Nephron (organoid): ENCODE results near the gene HDAC4.

ENCODE experiments used
- H3K27ac Mint-ChIP-seq, 3 experiments: 2 replicates each; pipeline ENCODE4 v1.8.0; 2020; ENCODE audit warnings: mixed read lengths in 3 of 3, mild to moderate bottlenecking in 2 of 3, moderate library complexity in 1 of 3
- H3K27me3 Mint-ChIP-seq: 2 replicates; pipeline ENCODE4 v1.8.0; 2021; ENCODE audit warnings: low read depth, mild to moderate bottlenecking, moderate library complexity, mixed read lengths
- H3K36me3 Mint-ChIP-seq: 2 replicates; pipeline ENCODE4 v1.8.0; 2020; ENCODE audit warnings: low read depth, mixed read lengths
- H3K4me1 Mint-ChIP-seq: 2 replicates; pipeline ENCODE4 v1.8.0; 2020; ENCODE audit warnings: mixed read lengths
- H3K4me3 Mint-ChIP-seq, 3 experiments: 2 replicates each; pipeline ENCODE4 v1.8.0; 2020; ENCODE audit warnings: mild to moderate bottlenecking in 3 of 3, mixed read lengths in 3 of 3, moderate library complexity in 2 of 3
- H3K9me3 Mint-ChIP-seq: 2 replicates; pipeline ENCODE4 v1.8.0; 2020; ENCODE audit warnings: mixed read lengths
- CTCF ChIP-seq, 3 experiments: fragments of 200-600 bp; sonication (generic); IDR thresholded peaks; one replicate each; pipeline ENCODE4 v1.5.0; 2021; ENCODE audit warnings: antibody characterized with exemption in 3 of 3; ENCODE audit not compliant: unreplicated experiment in 3 of 3

HDAC4 gene

GRCh38 chr2:239014458-239015217 is 386.2 kb downstream of the HDAC4 start:
- Mint-ChIP-seq H3K36me3 (no peaks in the 10 kb centered on the region), H3K27ac (peak overlapping the region in 1 of 3 experiments; percentile 66), H3K4me3 (no peak overlapping the region), H3K27me3 (peaks cover 18% of the 10 kb centered on the region), H3K4me1 (peaks cover 32% of the 10 kb centered on the region), H3K9me3 (no peaks in the 10 kb centered on the region)
- TF ChIP-seq CTCF (IDR thresholded peaks at IDR 0.05; ENCODE audit: unreplicated experiment in 3 of 3) = no peak

GRCh38 chr2:239013678-239013976 is 387.2 kb downstream of the HDAC4 start:
- TF ChIP-seq CTCF (IDR thresholded peaks at IDR 0.05; ENCODE audit: unreplicated experiment in 3 of 3) = no peak
- no peaks in the 10 kb centered on the region for H3K9me3 Mint-ChIP-seq
- no peaks in the 10 kb centered on the region for H3K36me3 Mint-ChIP-seq

GRCh38 chr2:239012936-239013677 is 387.7 kb downstream of the HDAC4 start:
- Mint-ChIP-seq H3K27ac (peak overlapping the region in 2 of 3 experiments; percentile 56 to 70), H3K4me1 (peaks cover 36% of the 10 kb centered on the region), H3K4me3 (no peak overlapping the region), H3K27me3 (peaks cover 34% of the 10 kb centered on the region), H3K9me3 (peaks cover 2% of the 10 kb centered on the region), H3K36me3 (no peaks in the 10 kb centered on the region)
- no peak for TF ChIP-seq CTCF (IDR thresholded peaks at IDR 0.05; ENCODE audit: unreplicated experiment in 3 of 3)

More at GRCh38 chr2:239013678-239013976, 387.2 kb downstream of the HDAC4 start:
- Mint-ChIP-seq H3K27me3 (peaks cover 29% of the 10 kb centered on the region), H3K4me3 (no peak overlapping the region), H3K27ac (peak overlapping the region in 2 of 3 experiments; percentile 56 to 70), H3K4me1 (peaks cover 38% of the 10 kb centered on the region)

GRCh38 chr2:239012228-239012627 is 388.6 kb downstream of the HDAC4 start:
- peaks cover 36% of the 10 kb centered on the region for H3K4me1 Mint-ChIP-seq
- H3K27ac Mint-ChIP-seq = peak overlapping the region in 2 of 3 experiments; percentile 44 to 52
- peaks cover 4% of the 10 kb centered on the region for H3K9me3 Mint-ChIP-seq
- H3K27me3 Mint-ChIP-seq = peaks cover 43% of the 10 kb centered on the region
- H3K4me3 Mint-ChIP-seq = no peak overlapping the region
- H3K36me3 Mint-ChIP-seq = no peaks in the 10 kb centered on the region
- TF ChIP-seq CTCF (IDR thresholded peaks at IDR 0.05; ENCODE audit: unreplicated experiment in 3 of 3) = no peak

GRCh38 chr2:239009589-239009961 is 391.2 kb downstream of the HDAC4 start:
- Mint-ChIP-seq H3K36me3 (no peaks in the 10 kb centered on the region), H3K9me3 (peaks cover 4% of the 10 kb centered on the region), H3K4me3 (no peak overlapping the region), H3K27me3 (peaks cover 57% of the 10 kb centered on the region), H3K27ac (peak overlapping the region in 1 of 3 experiments; percentile 67), H3K4me1 (peaks cover 38% of the 10 kb centered on the region)
- TF ChIP-seq CTCF (IDR thresholded peaks at IDR 0.05; ENCODE audit: unreplicated experiment in 3 of 3) = no peak
